ENCODE results near the gene TBX3. TPM values are rescaled to one million over a fixed set of nuclear protein-coding genes. Genes with fewer than 3 reads are reported as not detected.

TBX3 gene
- 96.8 and 243 TPM in 2 replicates for total RNA-seq

GRCh38 chr12:114684098-114684869, at the start of gene TBX3:
Gene TBX3 (minus strand): TSS chr12:114684175. CDS start chr12:114683200, 975 bp downstream.

Measured in epithelial cell of alveolus of lung (primary cell).